Putamen (tissue), 1 donor: ENCODE measurements around the gene CLIP3.

Experiments used
- DNase-seq: peaks from one replicate; pipeline ENCODE4 v3.0.0-alpha.2; 2016; ENCODE audit warnings: low spot score

Gene CLIP3

DNA sequence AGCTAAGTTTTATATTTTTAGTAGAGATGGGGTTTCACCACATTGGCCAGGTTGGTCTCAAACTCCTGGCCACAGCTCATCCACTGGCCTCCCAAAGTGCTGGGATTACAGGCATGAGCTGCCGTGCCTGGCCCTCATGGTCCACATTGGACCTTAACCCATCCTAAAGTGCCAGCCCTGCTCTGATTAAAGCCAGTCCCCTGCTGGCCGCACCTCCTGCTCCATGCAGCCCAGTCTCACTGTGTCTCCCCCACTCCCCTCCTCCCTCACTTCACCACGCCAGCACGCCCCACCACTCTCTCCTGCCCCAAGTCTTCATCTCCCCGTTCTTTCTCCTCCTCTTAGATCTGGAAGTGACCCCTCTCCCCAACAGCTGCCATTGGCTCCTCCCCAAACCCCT is 54.4 kb downstream of the CLIP3 start:
- DNase-seq: no peak

DNA sequence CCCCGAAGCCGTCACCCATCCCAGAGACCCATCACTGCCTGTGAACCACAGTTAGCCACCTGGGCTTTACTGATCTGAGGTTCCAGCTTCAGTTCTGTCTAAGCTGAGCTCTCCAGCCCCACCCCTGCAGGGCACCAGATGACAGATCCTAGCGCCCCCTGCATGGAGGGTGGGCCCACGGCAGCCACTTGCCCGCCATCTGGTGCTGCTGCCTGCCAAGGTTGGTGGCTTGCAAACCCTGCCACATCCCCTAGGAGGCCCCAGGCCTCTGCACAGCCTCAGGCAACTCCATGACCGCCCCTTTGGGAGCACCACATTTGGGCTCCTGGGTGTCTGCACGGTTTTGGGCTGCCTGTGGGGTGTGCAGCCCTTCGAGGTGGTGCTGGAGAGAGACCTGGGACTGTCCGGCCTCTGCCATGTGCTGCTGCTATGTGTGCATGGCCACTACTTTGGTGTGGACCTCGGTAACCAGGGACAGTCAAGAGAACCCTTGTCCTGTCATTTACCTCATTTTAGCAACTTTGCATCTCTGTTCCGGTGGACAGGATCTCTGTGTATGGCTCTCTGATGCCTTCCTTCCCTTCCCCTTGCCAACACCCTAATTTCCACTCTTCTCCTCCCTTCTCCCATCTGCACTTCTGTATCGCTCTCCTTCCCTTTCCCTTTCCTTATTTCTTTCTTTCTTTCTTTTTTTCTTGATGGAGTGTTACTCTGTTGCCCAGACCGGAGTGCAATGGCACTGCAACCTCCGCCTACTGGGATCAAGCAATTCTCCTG is 55.0 kb downstream of the CLIP3 start:
- DNase-seq: no peak

DNA sequence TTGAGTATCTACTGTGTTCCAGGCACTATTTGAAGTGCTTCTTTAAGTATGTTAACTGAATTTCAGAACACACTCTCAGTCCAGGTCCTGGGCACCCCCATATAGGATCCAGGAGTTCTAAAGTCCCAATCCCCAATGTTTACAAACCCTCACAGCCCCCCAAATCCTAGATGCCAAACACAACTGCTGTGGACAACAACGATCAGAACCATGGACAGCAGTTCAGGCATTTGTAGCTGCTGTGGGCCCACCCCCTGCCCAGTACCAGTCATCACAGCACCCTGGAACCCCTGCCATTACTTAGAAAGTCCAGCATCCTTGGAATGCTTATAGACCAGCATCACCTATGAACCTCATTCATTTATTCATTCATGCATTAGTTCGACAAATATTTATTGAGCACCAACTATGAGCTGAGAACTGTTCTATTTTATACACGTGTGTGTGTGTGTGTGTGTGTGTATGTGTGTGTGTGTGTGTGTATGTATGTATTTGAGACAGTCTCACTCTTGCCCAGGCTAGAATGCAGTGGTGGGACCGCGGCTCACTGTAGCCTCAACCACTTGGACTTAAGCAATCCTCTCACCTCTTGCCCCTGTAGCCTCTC is 57.0 kb downstream of the CLIP3 start:
- no peak for DNase-seq

DNA sequence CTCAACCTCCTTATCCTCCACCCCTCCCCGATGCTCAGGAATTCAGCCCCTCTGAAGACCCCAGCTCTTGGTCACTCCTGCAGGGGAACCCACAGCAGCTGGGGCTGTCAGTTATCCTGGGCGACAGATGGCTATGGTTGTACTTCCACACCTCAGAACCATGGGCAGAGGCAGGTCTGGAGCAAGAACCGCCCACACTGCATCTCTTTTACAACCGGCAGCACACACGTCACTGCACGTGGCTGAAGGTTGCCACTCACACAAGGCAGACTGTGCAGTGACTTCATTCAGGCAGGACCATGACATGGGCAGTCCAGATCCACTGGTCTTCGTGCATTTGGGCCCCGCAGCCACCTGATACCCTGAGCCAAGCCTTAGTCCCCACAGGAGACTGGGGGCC is 59.2 kb downstream of the CLIP3 start:
- no peak for DNase-seq

DNA sequence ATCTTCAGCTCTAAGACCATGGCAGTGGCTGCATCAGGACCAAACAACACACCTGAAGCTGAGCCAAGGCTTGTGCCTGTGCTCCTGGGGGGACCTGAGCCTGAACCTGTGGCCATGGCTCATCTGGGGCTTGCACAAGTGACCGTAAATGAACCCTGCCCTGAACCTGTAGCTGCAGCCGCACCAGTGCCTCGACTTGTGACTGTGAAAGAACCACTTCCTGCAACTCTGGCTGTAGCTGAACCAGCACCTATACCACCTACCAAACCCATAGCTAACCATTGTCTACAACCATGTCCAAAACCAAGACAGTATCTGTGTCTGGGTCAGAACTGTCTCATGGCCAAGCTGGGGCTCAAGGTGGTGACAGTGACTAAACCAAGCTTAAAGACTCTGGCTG is 65.9 kb downstream of the CLIP3 start:
- no peak for DNase-seq
